Measurements from ENCODE around the gene PRLR. TPM values are rescaled to one million over a fixed set of nuclear protein-coding genes. Genes with fewer than 3 reads are reported as not detected.

PRLR gene
- total and polyA plus RNA-seq, 11 donors: 0.08 to 2.2 (median 0.57) TPM

- H3K4me3 ChIP-seq: no peak overlapping the region
- H3K9me3 ChIP-seq: no peaks in the 10 kb centered on the region
- H3K27ac ChIP-seq: no peak overlapping the region
- H3K27me3 ChIP-seq: no peaks in the 10 kb centered on the region
- 78 to 84% (median 82%) methylated on average over 1 of the region's 1 CpG for WGBS, 4 donors
- TF ChIP-seq CTCF (IDR thresholded peaks at IDR 0.05): no peak
- H3K4me1 ChIP-seq: peaks cover 0 to 20% (median under 1%) of the 10 kb centered on the region in 12 donors
- H3K36me3 ChIP-seq: no peaks in the 10 kb centered on the region
- ATAC-seq (no peak), DNase-seq (no peak)
- intact Hi-C loops (cut with DNase I): no loop called here
Measured at GRCh38 chr5:35244171-35244570, 13.9 kb upstream of the PRLR start.

- H3K9me3 ChIP-seq: no peaks in the 10 kb centered on the region
- ATAC-seq (no peak), DNase-seq (no peak)
- no peak overlapping the region for H3K27ac ChIP-seq
- intact Hi-C loops (cut with DNase I): no loop called here
- WGBS, 4 donors: 71 to 83% (median 78%) methylated on average over 4 of the region's 4 CpGs
- H3K36me3 ChIP-seq: no peaks in the 10 kb centered on the region
- peaks cover 0 to 18% (median 0%) of the 10 kb centered on the region in 12 donors for H3K4me1 ChIP-seq
- TF ChIP-seq POLR2A (IDR thresholded peaks at IDR 0.05) (no peak), CTCF (IDR thresholded peaks at IDR 0.05) (no peak)
- H3K27me3 ChIP-seq: no peaks in the 10 kb centered on the region
- H3K4me3 ChIP-seq: no peak overlapping the region
Measured at GRCh38 chr5:35242702-35243258, 12.5 kb upstream of the PRLR start.

- Histone ChIP-seq H3K4me3 (no peak overlapping the region), H3K4me1 (peaks cover 0 to under 1% (median 0%) of the 10 kb centered on the region in 12 donors), H3K27me3 (no peaks in the 10 kb centered on the region), H3K27ac (no peak overlapping the region), H3K9me3 (no peaks in the 10 kb centered on the region), H3K36me3 (no peaks in the 10 kb centered on the region)
- 85 to 94% (median 92%) methylated on average over 1 of the region's 1 CpG for WGBS, 4 donors
- ATAC-seq (no peak), DNase-seq (no peak)
- TF ChIP-seq CTCF (IDR thresholded peaks at IDR 0.05) (no peak), POLR2A (IDR thresholded peaks at IDR 0.05) (no peak)
- intact Hi-C loops (cut with DNase I): no loop called here
Measured at GRCh38 chr5:35240892-35241291, 10.6 kb upstream of the PRLR start.

GRCh38 chr5:35239911-35240610, 9.8 kb upstream of the PRLR start:
- no peak overlapping the region for H3K27ac ChIP-seq
- ATAC-seq (no peak), DNase-seq (no peak)
- no peak overlapping the region for H3K4me3 ChIP-seq
- H3K36me3 ChIP-seq: no peaks in the 10 kb centered on the region
- H3K9me3 ChIP-seq: no peaks in the 10 kb centered on the region
- H3K4me1 ChIP-seq: no peaks in the 10 kb centered on the region
- 69 to 92% (median 83%) methylated on average over 2 of the region's 2 CpGs for WGBS, 4 donors
- TF ChIP-seq POLR2A (IDR thresholded peaks at IDR 0.05): no peak
- TF ChIP-seq CTCF (IDR thresholded peaks at IDR 0.05): no peak
- no peaks in the 10 kb centered on the region for H3K27me3 ChIP-seq
- intact Hi-C loops (cut with DNase I): no loop called here

All from heart left ventricle (tissue), 16 donors.